Karpas-422 (cell line): ENCODE data around the gene TAOK3. TPM values are rescaled to one million over a fixed set of nuclear protein-coding genes. Genes with fewer than 3 reads are reported as not detected.
"Not testable (repeated sequence)": the region's sequence is repeated elsewhere in the genome, so short reads cannot be mapped to it uniquely, and the experiment has no call there.

Experiments used
- DNase-seq: peaks from one replicate; pipeline ENCODE4 v3.0.0-alpha.2; 2015
- H2AFZ ChIP-seq: fragments of 200-600 bp; sonication (generic); 2 replicates; pipeline ENCODE4 v1.6.1; 2014; ENCODE audit warnings: antibody characterized with exemption, low read length, mixed read lengths
- H3K27ac ChIP-seq: fragments of 200-600 bp; sonication (generic); 2 replicates; pipeline ENCODE4 v1.5.1; 2014; ENCODE audit warnings: mild to moderate bottlenecking, low read length, moderate library complexity
- H3K27me3 ChIP-seq: fragments of 200-600 bp; sonication (generic); 2 replicates; pipeline ENCODE4 v1.6.1; 2014; ENCODE audit warnings: low read length, mixed read lengths
- H3K36me3 ChIP-seq: fragments of 200-600 bp; sonication (generic); 2 replicates; pipeline ENCODE4 v1.6.1; 2014; ENCODE audit warnings: low read length, mixed read lengths; ENCODE audit not compliant: insufficient read depth
- H3K4me1 ChIP-seq: fragments of 200-600 bp; sonication (generic); 2 replicates; pipeline ENCODE4 v1.6.1; 2014; ENCODE audit warnings: mild to moderate bottlenecking, low read length, mixed read lengths
- H3K4me2 ChIP-seq: fragments of 200-600 bp; sonication (generic); 2 replicates; pipeline ENCODE4 v1.6.1; 2014; ENCODE audit warnings: low read length, low read depth, mild to moderate bottlenecking; ENCODE audit not compliant: poor library complexity, severe bottlenecking
- H3K4me3 ChIP-seq: fragments of 200-600 bp; sonication (generic); 2 replicates; pipeline ENCODE4 v1.5.1; 2014; ENCODE audit warnings: mild to moderate bottlenecking, antibody characterized with exemption, low read length, mixed read lengths
- H3K79me2 ChIP-seq: fragments of 200-600 bp; sonication (generic); 2 replicates; pipeline ENCODE4 v1.6.1; 2014; ENCODE audit warnings: mild to moderate bottlenecking, low read length, mixed read lengths
- H3K9ac ChIP-seq: fragments of 200-600 bp; sonication (generic); 2 replicates; pipeline ENCODE4 v1.6.0; 2014; ENCODE audit warnings: low read length
- H3K9me2 ChIP-seq: fragments of 200-600 bp; sonication (generic), shearing (Covaris generic); replicated peaks from 2 replicates; pipeline ENCODE4 v1.6.0; 2014; ENCODE audit warnings: mild to moderate bottlenecking, low read length, moderate library complexity; ENCODE audit not compliant: insufficient read depth
- H3K9me3 ChIP-seq: fragments of 300-700, 200-600 bp; sonication (generic); 2 replicates; pipeline ENCODE4 v1.6.1; 2014; ENCODE audit warnings: low read length, mixed read lengths
- H4K20me1 ChIP-seq: fragments of 200-600 bp; sonication (generic); 2 replicates; pipeline ENCODE4 v1.6.1; 2014; ENCODE audit warnings: mild to moderate bottlenecking, antibody characterized with exemption, low read length, low read depth; ENCODE audit not compliant: insufficient read depth
- total RNA-seq: library from RNA; depleted of rRNA; stranded (reverse); fragments of >200 nt; shearing (Covaris generic); gene quantifications from 2 replicates; pipeline ENCODE4 v1.2.3, GENCODE V29; 2014; ENCODE audit warnings: low replicate concordance

The TAOK3 gene
- total RNA-seq, 1 experiment from 2014 or later: 86.7 TPM

GRCh38 chr12:118355843-118356242 is 16.9 kb downstream of the TAOK3 start:
- no peak for DNase-seq
- H3K27ac ChIP-seq: peak overlapping the region; percentile 1; the same call in 1 of the 2 replicates
- no peaks in the 10 kb centered on the region for H3K9me2 ChIP-seq
- no peaks in the 10 kb centered on the region for H3K9me3 ChIP-seq
- H3K27me3 ChIP-seq: no peaks in the 10 kb centered on the region
- no peak overlapping the region for H3K4me3 ChIP-seq
- no peak overlapping the region for H3K9ac ChIP-seq
- H4K20me1 ChIP-seq: no peaks in the 10 kb centered on the region
- no peak overlapping the region for H2AFZ ChIP-seq
- peaks cover 49% of the 10 kb centered on the region for H3K4me1 ChIP-seq
- H3K36me3 ChIP-seq: peaks cover 16% of the 10 kb centered on the region; the same call in 1 of the 2 replicates
- H3K79me2 ChIP-seq: peaks cover 94% of the 10 kb centered on the region
- peak overlapping the region; percentile 80 for H3K4me2 ChIP-seq

GRCh38 chr12:118354903-118355302 is 17.8 kb downstream of the TAOK3 start:
- no peaks in the 10 kb centered on the region for H3K9me2 ChIP-seq
- H3K79me2 ChIP-seq: peaks cover 95% of the 10 kb centered on the region
- peak overlapping the region; percentile 50 for H3K27ac ChIP-seq
- no peak overlapping the region for H3K4me2 ChIP-seq
- peaks cover 49% of the 10 kb centered on the region for H3K4me1 ChIP-seq
- H3K9ac ChIP-seq: no peak overlapping the region
- H3K27me3 ChIP-seq: no peaks in the 10 kb centered on the region
- H3K36me3 ChIP-seq: peaks cover 16% of the 10 kb centered on the region; the same call in 1 of the 2 replicates
- no peaks in the 10 kb centered on the region for H4K20me1 ChIP-seq
- H3K9me3 ChIP-seq: no peaks in the 10 kb centered on the region
- no peak overlapping the region for H2AFZ ChIP-seq
- DNase-seq: no peak
- H3K4me3 ChIP-seq: no peak overlapping the region

GRCh38 chr12:118354503-118354902 is 18.2 kb downstream of the TAOK3 start:
- H3K9me2 ChIP-seq, H2AFZ ChIP-seq, H4K20me1 ChIP-seq, DNase-seq, H3K4me2 ChIP-seq, H3K27me3 ChIP-seq, H3K4me3 ChIP-seq, H3K9ac ChIP-seq, H3K9me3 ChIP-seq: not testable (repeated sequence)
- Histone ChIP-seq H3K27ac (peak overlapping the region; percentile 50; the same call in 1 of the 2 replicates), H3K4me1 (peaks cover 45% of the 10 kb centered on the region), H3K79me2 (peaks cover 95% of the 10 kb centered on the region), H3K36me3 (peaks cover 16% of the 10 kb centered on the region; the same call in 1 of the 2 replicates)

GRCh38 chr12:118353721-118354120 is 19.0 kb downstream of the TAOK3 start:
- Histone ChIP-seq H3K4me2 (no peak overlapping the region), H3K9me3 (no peaks in the 10 kb centered on the region), H3K9me2 (no peaks in the 10 kb centered on the region), H3K4me3 (no peak overlapping the region), H3K27me3 (no peaks in the 10 kb centered on the region), H3K4me1 (peaks cover 37% of the 10 kb centered on the region), H3K79me2 (peaks cover 95% of the 10 kb centered on the region), H2AFZ (no peak overlapping the region), H3K27ac (no peak overlapping the region), H3K36me3 (peaks cover 16% of the 10 kb centered on the region; the same call in 1 of the 2 replicates), H3K9ac (no peak overlapping the region), H4K20me1 (no peaks in the 10 kb centered on the region)
- no peak for DNase-seq

GRCh38 chr12:118350908-118351559 is 21.7 kb downstream of the TAOK3 start:
- Histone ChIP-seq H3K9me3 (no peaks in the 10 kb centered on the region), H4K20me1 (no peaks in the 10 kb centered on the region), H3K4me3 (no peak overlapping the region), H3K9ac (no peak overlapping the region), H3K79me2 (peaks cover 95% of the 10 kb centered on the region), H2AFZ (no peak overlapping the region), H3K9me2 (no peaks in the 10 kb centered on the region), H3K4me1 (peaks cover 36% of the 10 kb centered on the region), H3K27ac (no peak overlapping the region), H3K4me2 (no peak overlapping the region), H3K36me3 (peaks cover 16% of the 10 kb centered on the region; the same call in 1 of the 2 replicates), H3K27me3 (no peaks in the 10 kb centered on the region)
- no peak for DNase-seq

- Histone ChIP-seq H3K9me2 (no peaks in the 10 kb centered on the region), H3K4me1 (peaks cover 51% of the 10 kb centered on the region), H3K4me3 (no peak overlapping the region), H2AFZ (no peak overlapping the region), H3K9ac (peak overlapping the region; percentile 8; the same call in 1 of the 2 replicates), H3K4me2 (peak overlapping the region; percentile 43), H4K20me1 (no peaks in the 10 kb centered on the region), H3K9me3 (no peaks in the 10 kb centered on the region), H3K27me3 (no peaks in the 10 kb centered on the region), H3K36me3 (0 out of 2 replicates have a peak, but pooled peaks cover 3% of the 10 kb centered on the region), H3K27ac (peak overlapping the region; percentile 82), H3K79me2 (peaks cover 95% of the 10 kb centered on the region)
- DNase-seq: no peak
Measured at GRCh38 chr12:118347916-118348315, 24.8 kb downstream of the TAOK3 start.

GRCh38 chr12:118346895-118347294 is 25.8 kb downstream of the TAOK3 start:
- H3K36me3 ChIP-seq: 0 out of 2 replicates have a peak, but pooled peaks cover 3% of the 10 kb centered on the region
- no peaks in the 10 kb centered on the region for H3K9me3 ChIP-seq
- H3K4me2 ChIP-seq: peak overlapping the region; percentile 43
- H3K27ac ChIP-seq: peak overlapping the region; percentile 82
- peak overlapping the region; percentile 8 for H3K9ac ChIP-seq
- no peaks in the 10 kb centered on the region for H3K9me2 ChIP-seq
- peaks cover 95% of the 10 kb centered on the region for H3K79me2 ChIP-seq
- H3K27me3 ChIP-seq: no peaks in the 10 kb centered on the region
- peak; percentile 65 for DNase-seq
- peaks cover 61% of the 10 kb centered on the region for H3K4me1 ChIP-seq
- no peaks in the 10 kb centered on the region for H4K20me1 ChIP-seq
- no peak overlapping the region for H3K4me3 ChIP-seq
- H2AFZ ChIP-seq: no peak overlapping the region

GRCh38 chr12:118345355-118345754 is 27.4 kb downstream of the TAOK3 start:
- Histone ChIP-seq H3K4me2 (peak overlapping the region; percentile 43), H2AFZ (no peak overlapping the region), H3K27me3 (no peaks in the 10 kb centered on the region), H3K9me2 (no peaks in the 10 kb centered on the region), H3K36me3 (0 out of 2 replicates have a peak, but pooled peaks cover 3% of the 10 kb centered on the region), H3K27ac (peak overlapping the region; percentile 82), H3K9ac (peak overlapping the region; percentile 22; the same call in 1 of the 2 replicates), H3K4me1 (peaks cover 61% of the 10 kb centered on the region), H3K79me2 (peaks cover 100% of the 10 kb centered on the region), H4K20me1 (no peaks in the 10 kb centered on the region), H3K9me3 (no peaks in the 10 kb centered on the region), H3K4me3 (0 out of 2 replicates have a peak overlapping the region, but pooled peaks have one; percentile 10)
- DNase-seq: no peak
